WI38 (cell line): ENCODE measurements around the gene SPRR4.

Experiments used
- H3K4me3 ChIP-seq: 2 replicates; pipeline ENCODE4 v1.5.1; 2011; ENCODE audit warnings: low read depth, mild to moderate bottlenecking, control low read depth, low read length
- CTCF ChIP-seq: IDR thresholded peaks from 2 replicates; pipeline ENCODE4 v1.5.1; 2012; ENCODE audit warnings: low read depth, mild to moderate bottlenecking, control low read depth, low read length

SPRR4 gene

GRCh38 chr1:152957561-152957960 lies 12.9 kb upstream of the SPRR4 start:
- no peak overlapping the region for H3K4me3 ChIP-seq
- no peak for TF ChIP-seq CTCF

DNA sequence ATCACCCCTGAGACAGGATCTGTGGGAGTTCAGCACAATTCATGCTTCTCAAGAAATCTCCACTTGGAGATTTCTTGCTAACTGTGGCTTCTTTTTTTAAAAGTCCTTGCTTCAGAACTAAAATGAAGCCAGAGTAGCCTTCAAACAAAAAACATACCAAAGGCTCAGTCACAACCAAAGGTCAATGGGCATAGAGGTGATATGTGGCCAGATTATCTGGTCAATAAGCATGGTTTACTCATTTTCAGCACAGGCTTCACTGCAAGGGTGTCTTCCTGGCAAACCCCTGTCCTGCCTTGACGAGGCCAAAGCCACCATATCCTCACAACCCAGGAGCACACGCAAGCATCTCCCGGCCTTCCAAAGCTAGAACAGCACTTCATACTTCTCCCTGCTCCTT lies 11.2 kb upstream of the SPRR4 start:
- TF ChIP-seq CTCF = no peak
- no peak overlapping the region for H3K4me3 ChIP-seq

DNA sequence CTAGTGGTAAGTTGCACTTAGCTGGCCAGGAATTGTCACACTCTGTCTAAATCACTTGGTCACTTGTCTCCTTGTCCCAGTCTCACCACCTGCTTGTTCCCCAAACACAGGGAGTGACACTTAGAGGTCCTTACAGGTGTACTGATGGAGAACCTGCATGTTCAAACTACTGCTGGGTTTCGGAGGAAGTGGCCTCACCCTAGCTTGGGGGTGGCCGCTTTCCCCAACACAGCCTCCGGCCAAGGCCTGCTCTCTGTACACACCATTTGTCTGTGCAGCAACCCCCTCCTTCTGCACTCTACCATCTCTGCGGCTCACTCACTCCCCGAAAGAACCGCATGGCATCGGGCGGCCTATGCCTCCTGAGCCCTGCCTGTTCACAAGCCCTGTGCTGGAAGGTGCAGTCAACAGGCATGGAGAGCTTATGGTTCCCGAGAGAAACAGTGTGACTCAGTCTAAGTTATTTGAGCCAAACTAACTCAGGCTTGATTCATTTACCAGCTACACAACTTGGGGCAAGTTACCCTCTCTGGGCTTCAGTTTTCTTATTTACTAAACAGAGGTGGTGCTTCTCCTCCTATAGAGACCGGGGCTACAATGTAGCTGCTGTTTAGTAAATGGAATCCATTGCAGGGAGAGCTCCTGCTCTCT lies 10.5 kb upstream of the SPRR4 start:
- H3K4me3 ChIP-seq = no peak overlapping the region
- TF ChIP-seq CTCF = no peak

GRCh38 chr1:152960452-152961044 lies 9.9 kb upstream of the SPRR4 start:
- no peak for TF ChIP-seq CTCF
- no peak overlapping the region for H3K4me3 ChIP-seq

GRCh38 chr1:152961226-152961891 lies 9.1 kb upstream of the SPRR4 start:
- H3K4me3 ChIP-seq = no peak overlapping the region
- TF ChIP-seq CTCF = no peak

DNA sequence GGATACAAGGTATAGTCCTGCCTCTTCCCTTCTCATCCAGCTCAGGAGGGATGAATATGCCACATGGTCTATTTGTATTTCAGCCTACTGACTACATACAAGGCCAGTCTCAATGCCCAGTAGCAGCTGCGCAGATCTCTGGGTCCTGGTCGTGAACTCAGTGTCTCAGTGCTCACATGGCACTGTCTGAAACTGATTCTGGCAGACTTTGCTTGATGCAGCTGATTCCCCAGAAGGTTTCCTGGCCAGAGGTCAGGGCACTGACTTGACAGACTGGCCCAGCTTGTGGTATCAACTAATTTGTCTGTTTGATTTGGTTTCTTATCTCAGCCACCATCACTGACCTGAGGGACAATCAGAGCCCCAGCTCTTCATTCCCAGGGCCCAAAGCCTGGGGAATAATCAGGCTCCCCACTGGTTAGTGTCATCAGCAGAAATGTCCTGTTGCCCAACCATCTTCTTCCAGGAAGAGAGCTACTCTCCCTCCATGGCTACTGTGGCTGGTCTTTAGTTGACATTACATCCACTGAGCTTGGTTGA lies 7.5 kb upstream of the SPRR4 start:
- no peak for TF ChIP-seq CTCF
- H3K4me3 ChIP-seq = no peak overlapping the region

DNA sequence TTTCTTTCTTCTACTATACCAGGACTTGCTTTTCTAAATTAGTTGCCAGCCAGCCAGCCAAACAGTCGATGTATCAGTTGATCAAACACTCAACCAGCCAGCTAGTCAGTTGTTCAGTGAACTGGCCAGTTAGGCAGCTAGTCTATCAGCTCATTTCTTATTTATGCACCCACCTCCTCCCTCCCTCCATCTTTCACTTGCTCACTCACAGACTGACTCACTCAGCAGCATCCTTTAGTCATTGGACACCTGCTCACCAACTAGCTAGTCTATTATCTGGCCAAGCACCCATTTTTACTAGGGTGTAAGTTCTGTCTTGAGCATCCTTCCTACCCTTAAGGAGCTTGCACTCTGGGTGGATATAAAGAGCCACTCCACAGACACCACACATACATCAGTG lies 5.9 kb upstream of the SPRR4 start:
- no peak for TF ChIP-seq CTCF
- H3K4me3 ChIP-seq = no peak overlapping the region
